Testis (tissue), 2 donors: ENCODE data around the gene CDK5RAP1.

Experiments
- CTCF ChIP-seq, 3 experiments: fragments of 450-650 bp in 2 of 3; fragments of 200-600 bp in 1 of 3; sonication (generic) in 1 of 3; IDR thresholded peaks; one replicate each; pipeline ENCODE4 v1.5.1; 2016 to 2019; ENCODE audit warnings: antibody characterized with exemption in 3 of 3, mild to moderate bottlenecking in 2 of 3, moderate library complexity in 1 of 3
- POLR2A ChIP-seq: fragments of 450-650 bp; IDR thresholded peaks from one replicate; pipeline ENCODE4 v1.6.1; 2017; ENCODE audit warnings: antibody characterized with exemption, mild to moderate bottlenecking, moderate library complexity

GRCh38 chr20:33310327-33310899 lies 90.9 kb downstream of the CDK5RAP1 start:
- TF ChIP-seq CTCF (IDR thresholded peaks at IDR 0.05) (no peak), POLR2A (no peak)
